Gastroesophageal sphincter (tissue), 3 donors: ENCODE measurements around the gene ACTL9.
"Not testable (repeated sequence)": the region's sequence is repeated elsewhere in the genome, so short reads cannot be mapped to it uniquely, and the experiment has no call there.

Experiments
- EP300 ChIP-seq: sonication (generic); formaldehyde crosslinking; IDR thresholded peaks from one replicate; pipeline ENCODE4 v1.6.1; 2017; ENCODE audit warnings: antibody characterized with exemption, mild to moderate bottlenecking
- POLR2A ChIP-seq, 2 donors: fragments of 450-650 bp; IDR thresholded peaks; one replicate each; pipeline ENCODE4 v1.6.1; 2017; ENCODE audit warnings: antibody characterized with exemption in 2 of 2, mild to moderate bottlenecking in 2 of 2, moderate library complexity in 1 of 2
- POLR2AphosphoS5 ChIP-seq: sonication (generic); formaldehyde crosslinking; IDR thresholded peaks from one replicate; pipeline ENCODE4 v1.6.1; 2017; ENCODE audit warnings: antibody characterized with exemption
- TF ChIP-seq, protein P1 (sequence below), 4 experiments: fragments of 200-600 bp in 2 of 4; fragments of 450-650 bp in 2 of 4; sonication (generic) in 1 of 4; IDR thresholded peaks; one replicate each; pipeline ENCODE4 v1.5.1; 2017 to 2019; ENCODE audit warnings: antibody characterized with exemption in 4 of 4, mild to moderate bottlenecking in 2 of 4, moderate library complexity in 2 of 4

DNA sequence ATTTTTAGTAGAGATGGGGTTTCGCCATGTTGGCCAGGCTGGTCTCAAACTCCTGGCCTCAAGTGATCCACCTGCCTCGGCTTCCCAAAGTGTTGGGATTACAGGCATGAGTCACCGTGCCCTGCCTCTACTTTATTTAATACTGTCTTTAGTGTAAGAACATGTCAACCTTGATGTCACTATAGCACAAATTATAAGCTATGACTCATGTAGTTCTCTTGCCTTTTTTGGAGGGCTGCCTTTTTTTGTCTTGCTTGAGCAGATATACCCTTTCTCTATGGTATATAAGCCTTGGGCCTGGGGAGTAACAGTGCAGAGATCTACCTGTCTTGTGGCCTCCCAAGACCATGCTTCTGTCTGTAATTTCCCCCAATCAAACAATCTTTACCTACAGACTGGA is 6.7 kb upstream of the ACTL9 start:
- TF ChIP-seq, protein P1, sequence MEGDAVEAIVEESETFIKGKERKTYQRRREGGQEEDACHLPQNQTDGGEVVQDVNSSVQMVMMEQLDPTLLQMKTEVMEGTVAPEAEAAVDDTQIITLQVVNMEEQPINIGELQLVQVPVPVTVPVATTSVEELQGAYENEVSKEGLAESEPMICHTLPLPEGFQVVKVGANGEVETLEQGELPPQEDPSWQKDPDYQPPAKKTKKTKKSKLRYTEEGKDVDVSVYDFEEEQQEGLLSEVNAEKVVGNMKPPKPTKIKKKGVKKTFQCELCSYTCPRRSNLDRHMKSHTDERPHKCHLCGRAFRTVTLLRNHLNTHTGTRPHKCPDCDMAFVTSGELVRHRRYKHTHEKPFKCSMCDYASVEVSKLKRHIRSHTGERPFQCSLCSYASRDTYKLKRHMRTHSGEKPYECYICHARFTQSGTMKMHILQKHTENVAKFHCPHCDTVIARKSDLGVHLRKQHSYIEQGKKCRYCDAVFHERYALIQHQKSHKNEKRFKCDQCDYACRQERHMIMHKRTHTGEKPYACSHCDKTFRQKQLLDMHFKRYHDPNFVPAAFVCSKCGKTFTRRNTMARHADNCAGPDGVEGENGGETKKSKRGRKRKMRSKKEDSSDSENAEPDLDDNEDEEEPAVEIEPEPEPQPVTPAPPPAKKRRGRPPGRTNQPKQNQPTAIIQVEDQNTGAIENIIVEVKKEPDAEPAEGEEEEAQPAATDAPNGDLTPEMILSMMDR (IDR thresholded peaks at IDR 0.05): not testable (repeated sequence)
- TF ChIP-seq POLR2A (IDR thresholded peaks at IDR 0.05); POLR2AphosphoS5; EP300: not testable (repeated sequence)
